IPS-20b (cell line): ENCODE data around the gene ZNF280B.
"Not testable (repeated sequence)": the region's sequence is repeated elsewhere in the genome, so short reads cannot be mapped to it uniquely, and the experiment has no call there.

Experiments
- H3K27ac ChIP-seq: one replicate; pipeline ENCODE4 v1.5.1; 2013; ENCODE audit warnings: low read length
- H3K27me3 ChIP-seq: 2 replicates; pipeline ENCODE4 v1.6.1; 2013; ENCODE audit warnings: mild to moderate bottlenecking, low read length, inconsistent platforms; ENCODE audit not compliant: insufficient read depth
- H3K36me3 ChIP-seq: 2 replicates; pipeline ENCODE4 v1.6.1; 2013; ENCODE audit warnings: low read depth, mild to moderate bottlenecking, inconsistent platforms, low read length, moderate library complexity; ENCODE audit not compliant: insufficient read depth
- H3K4me1 ChIP-seq: 2 replicates; pipeline ENCODE4 v1.6.1; 2013; ENCODE audit warnings: mild to moderate bottlenecking, control low read depth, inconsistent platforms, low read length, moderate library complexity; ENCODE audit not compliant: insufficient read depth
- H3K4me3 ChIP-seq: 2 replicates; pipeline ENCODE4 v1.5.1; 2013; ENCODE audit warnings: mild to moderate bottlenecking, low read length, inconsistent platforms
- H3K9ac ChIP-seq: 2 replicates; pipeline ENCODE4 v1.6.1; 2013; ENCODE audit warnings: low read depth, mild to moderate bottlenecking, inconsistent platforms, low read length, moderate library complexity
- H3K9me3 ChIP-seq: 2 replicates; pipeline ENCODE4 v1.6.1; 2013; ENCODE audit warnings: mild to moderate bottlenecking, low read depth, low read length, inconsistent platforms; ENCODE audit not compliant: insufficient read depth

ZNF280B gene

DNA sequence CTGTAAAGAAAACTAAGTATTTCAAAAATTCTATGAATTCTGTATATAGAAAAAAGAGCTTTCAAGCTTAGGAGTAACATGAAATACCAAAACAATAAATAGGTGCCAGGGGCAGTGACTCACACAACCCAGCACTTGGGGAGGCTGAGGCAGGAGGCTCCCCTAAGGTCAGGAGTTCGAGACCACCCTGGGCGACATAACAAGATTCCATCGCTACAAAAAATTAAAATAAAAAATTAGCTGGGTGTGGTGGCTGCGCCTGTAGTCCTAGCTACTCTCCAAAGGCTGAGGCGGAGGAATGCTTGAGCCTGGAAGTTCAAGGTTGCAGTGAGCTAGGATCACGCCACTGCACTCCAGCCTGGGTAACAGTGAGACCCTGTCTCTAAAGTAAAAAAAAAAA, 21.5 kb downstream of the ZNF280B start:
- H3K27me3 ChIP-seq = no peaks in the 10 kb centered on the region
- 0 out of 2 replicates have a peak, but pooled peaks cover 5% of the 10 kb centered on the region for H3K4me1 ChIP-seq
- no peak overlapping the region for H3K27ac ChIP-seq
- H3K9me3 ChIP-seq = no peaks in the 10 kb centered on the region
- H3K4me3 ChIP-seq = no peak overlapping the region
- H3K9ac ChIP-seq = no peak overlapping the region
- H3K36me3 ChIP-seq = peaks cover 60% of the 10 kb centered on the region

DNA sequence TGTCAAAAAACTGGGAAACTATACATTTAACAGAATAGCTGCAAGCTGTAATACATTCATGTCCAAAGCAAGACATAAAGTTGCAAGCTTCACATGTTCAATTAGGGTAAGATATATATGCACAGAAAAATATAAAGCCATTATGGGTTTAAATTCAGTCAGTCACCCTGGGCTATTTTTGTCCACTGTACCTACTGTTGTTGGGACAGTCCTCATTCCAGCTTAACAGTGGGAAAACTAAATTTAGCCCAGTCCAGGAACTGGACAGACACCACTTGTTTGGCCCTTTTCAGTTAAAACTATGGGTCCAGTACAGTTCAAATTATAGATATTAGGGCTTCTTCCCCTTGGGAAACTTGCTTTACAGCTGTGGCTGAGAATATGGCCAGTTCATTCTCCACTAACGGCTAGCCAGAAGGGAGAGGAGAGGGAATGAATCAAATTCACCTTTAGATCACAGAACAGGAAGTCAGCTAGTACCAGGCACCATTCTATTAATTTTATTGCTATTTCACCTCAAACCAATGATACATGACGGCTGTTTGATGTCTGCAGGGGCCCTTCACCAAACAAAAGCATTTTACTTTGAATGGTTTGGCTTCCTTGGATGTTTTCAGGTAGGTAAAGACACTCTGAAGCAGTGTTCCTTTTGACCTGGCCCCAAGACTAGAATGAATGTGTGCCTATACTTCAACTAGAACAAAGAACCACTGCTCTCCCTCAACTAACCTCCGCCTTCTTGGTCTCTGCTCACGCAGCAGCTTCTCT, 22.2 kb downstream of the ZNF280B start:
- Histone ChIP-seq H3K27me3 (peaks cover 2% of the 10 kb centered on the region), H3K4me1 (0 out of 2 replicates have a peak, but pooled peaks cover 5% of the 10 kb centered on the region), H3K9ac (no peak overlapping the region), H3K4me3 (no peak overlapping the region), H3K27ac (no peak overlapping the region), H3K9me3 (no peaks in the 10 kb centered on the region), H3K36me3 (peaks cover 55% of the 10 kb centered on the region)

- H3K27ac ChIP-seq = no peak overlapping the region
Measured at GRCh38 chr22:22485524-22485923, 23.0 kb downstream of the ZNF280B start.

DNA sequence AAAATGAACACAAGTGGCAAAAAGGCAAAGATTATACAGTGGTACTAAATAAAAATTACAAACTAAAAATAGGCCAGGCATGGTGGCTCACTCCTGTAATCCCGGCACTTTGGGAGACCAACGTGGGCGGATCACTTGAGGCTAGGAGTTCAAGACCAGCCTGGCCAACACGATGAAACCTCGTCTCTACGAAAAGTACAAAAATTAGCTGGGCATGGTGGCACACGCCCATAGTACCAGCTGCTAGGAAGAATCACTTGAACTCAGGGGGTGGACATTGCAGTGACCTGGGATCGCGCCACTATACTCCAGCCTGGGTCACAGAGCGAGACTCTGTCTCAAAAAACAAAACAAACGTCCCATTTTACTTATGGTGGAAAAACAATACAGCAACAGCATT, 24.5 kb downstream of the ZNF280B start:
- Histone ChIP-seq H3K9me3 (no peaks in the 10 kb centered on the region), H3K9ac (no peak overlapping the region), H3K27ac (no peak overlapping the region), H3K36me3 (peaks cover 38% of the 10 kb centered on the region), H3K4me1 (0 out of 2 replicates have a peak, but pooled peaks cover 5% of the 10 kb centered on the region), H3K4me3 (no peak overlapping the region), H3K27me3 (peaks cover 22% of the 10 kb centered on the region)

More at GRCh38 chr22:22485524-22485923, 23.0 kb downstream of the ZNF280B start:
- no peaks in the 10 kb centered on the region for H3K9me3 ChIP-seq
- H3K4me1 ChIP-seq = 0 out of 2 replicates have a peak, but pooled peaks cover 5% of the 10 kb centered on the region
- no peak overlapping the region for H3K4me3 ChIP-seq
- H3K36me3 ChIP-seq = peaks cover 49% of the 10 kb centered on the region
- peaks cover 10% of the 10 kb centered on the region for H3K27me3 ChIP-seq
- no peak overlapping the region for H3K9ac ChIP-seq

- Histone ChIP-seq H3K27me3 (peaks cover 32% of the 10 kb centered on the region), H3K4me3 (no peak overlapping the region), H3K9ac (no peak overlapping the region), H3K9me3 (no peaks in the 10 kb centered on the region), H3K36me3 (peaks cover 12% of the 10 kb centered on the region; the same call in 1 of the 2 replicates), H3K4me1 (no peaks in the 10 kb centered on the region), H3K27ac (no peak overlapping the region)
Measured at GRCh38 chr22:22480940-22481339, 27.6 kb downstream of the ZNF280B start.

DNA sequence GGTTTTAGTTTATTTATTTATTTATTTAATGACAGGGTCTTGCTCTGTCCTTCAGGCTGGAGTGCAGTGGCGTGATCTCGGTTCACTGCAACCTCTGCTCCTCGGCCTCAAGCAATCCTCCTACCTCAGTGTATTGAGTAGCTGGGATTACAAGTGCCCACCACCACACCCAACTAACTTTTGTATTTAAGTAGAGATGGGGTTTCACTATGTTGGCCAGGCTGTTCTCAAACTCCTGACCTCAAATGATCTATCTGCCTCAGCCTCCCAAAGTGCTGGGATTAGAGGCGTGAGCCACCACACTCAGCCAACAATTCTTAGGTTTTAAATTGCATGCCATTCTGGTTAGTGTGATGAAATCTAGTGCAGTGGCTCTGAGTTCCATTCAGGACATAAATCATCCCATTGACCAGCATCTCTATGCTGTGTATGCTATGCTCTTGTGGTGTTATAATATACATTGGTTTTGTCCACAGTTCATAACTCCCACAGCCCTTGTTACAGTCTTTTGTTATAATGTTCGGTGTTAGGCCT, 28.5 kb downstream of the ZNF280B start:
- Histone ChIP-seq H3K36me3 (peaks cover 3% of the 10 kb centered on the region; the same call in 1 of the 2 replicates), H3K27me3 (peaks cover 32% of the 10 kb centered on the region), H3K9ac (no peak overlapping the region), H3K4me3 (no peak overlapping the region), H3K4me1 (no peaks in the 10 kb centered on the region), H3K27ac (no peak overlapping the region), H3K9me3 (no peaks in the 10 kb centered on the region)

DNA sequence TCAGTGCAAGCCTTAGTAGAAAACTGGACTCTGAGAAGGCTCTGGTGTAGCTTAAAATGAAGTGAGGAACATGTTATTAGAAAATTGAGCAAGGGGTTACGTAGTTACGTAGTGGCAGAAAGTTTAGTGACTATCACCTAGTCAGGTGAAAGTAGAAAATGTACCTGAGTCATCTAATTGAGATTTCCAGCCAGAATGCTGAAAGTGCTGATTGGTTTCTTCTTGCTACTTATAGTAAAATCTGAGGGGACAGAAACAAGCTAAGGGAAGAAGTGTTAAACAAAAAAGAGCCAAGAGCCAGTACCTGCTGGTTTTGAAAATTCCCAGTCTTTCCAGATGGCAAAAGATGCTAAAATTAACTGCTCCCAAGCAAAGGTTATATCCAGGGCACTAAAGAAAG, 29.4 kb downstream of the ZNF280B start:
- peaks cover 32% of the 10 kb centered on the region for H3K27me3 ChIP-seq
- H3K27ac ChIP-seq = no peak overlapping the region
- H3K36me3 ChIP-seq = no peaks in the 10 kb centered on the region
- no peaks in the 10 kb centered on the region for H3K9me3 ChIP-seq
- no peak overlapping the region for H3K4me3 ChIP-seq
- H3K9ac ChIP-seq = no peak overlapping the region
- peaks cover 5% of the 10 kb centered on the region; the same call in 1 of the 2 replicates for H3K4me1 ChIP-seq

DNA sequence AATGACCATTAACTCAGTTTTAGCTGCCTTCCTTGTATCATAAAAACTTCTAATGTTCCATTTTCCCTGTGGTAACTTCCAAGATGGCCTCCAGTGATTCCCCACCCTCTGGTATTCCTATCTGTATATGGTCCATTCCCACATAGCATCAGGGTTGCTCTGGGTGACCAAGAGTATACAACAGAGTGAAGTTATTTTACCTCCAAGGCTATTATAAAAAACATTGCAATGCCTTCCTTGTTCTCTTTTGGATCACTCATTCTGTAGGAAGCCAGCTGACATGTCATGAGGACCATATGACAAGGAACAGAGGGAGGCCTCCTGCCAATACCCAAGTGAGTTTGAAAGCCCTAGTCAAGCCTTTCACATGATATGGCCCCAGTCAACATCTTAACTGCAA, 30.1 kb downstream of the ZNF280B start:
- peaks cover 5% of the 10 kb centered on the region; the same call in 1 of the 2 replicates for H3K4me1 ChIP-seq
- H3K36me3 ChIP-seq = no peaks in the 10 kb centered on the region
- no peak overlapping the region for H3K4me3 ChIP-seq
- H3K9me3 ChIP-seq = no peaks in the 10 kb centered on the region
- H3K9ac ChIP-seq = no peak overlapping the region
- H3K27me3 ChIP-seq = peaks cover 36% of the 10 kb centered on the region
- no peak overlapping the region for H3K27ac ChIP-seq

GRCh38 chr22:22474733-22475132, 33.8 kb downstream of the ZNF280B start:
- H3K9me3 ChIP-seq = peaks cover 4% of the 10 kb centered on the region; the same call in 1 of the 2 replicates
- H3K9ac ChIP-seq = no peak overlapping the region
- peaks cover 5% of the 10 kb centered on the region; the same call in 1 of the 2 replicates for H3K4me1 ChIP-seq
- H3K4me3 ChIP-seq = no peak overlapping the region
- H3K27me3 ChIP-seq = peaks cover 40% of the 10 kb centered on the region
- no peaks in the 10 kb centered on the region for H3K36me3 ChIP-seq
- no peak overlapping the region for H3K27ac ChIP-seq

GRCh38 chr22:22471104-22471503, 37.4 kb downstream of the ZNF280B start:
- Histone ChIP-seq H3K9me3 (peaks cover 22% of the 10 kb centered on the region; the same call in 1 of the 2 replicates), H3K27me3 (peaks cover 42% of the 10 kb centered on the region)
- H3K36me3 ChIP-seq, H3K9ac ChIP-seq, H3K4me3 ChIP-seq, H3K4me1 ChIP-seq, H3K27ac ChIP-seq: not testable (repeated sequence)

DNA sequence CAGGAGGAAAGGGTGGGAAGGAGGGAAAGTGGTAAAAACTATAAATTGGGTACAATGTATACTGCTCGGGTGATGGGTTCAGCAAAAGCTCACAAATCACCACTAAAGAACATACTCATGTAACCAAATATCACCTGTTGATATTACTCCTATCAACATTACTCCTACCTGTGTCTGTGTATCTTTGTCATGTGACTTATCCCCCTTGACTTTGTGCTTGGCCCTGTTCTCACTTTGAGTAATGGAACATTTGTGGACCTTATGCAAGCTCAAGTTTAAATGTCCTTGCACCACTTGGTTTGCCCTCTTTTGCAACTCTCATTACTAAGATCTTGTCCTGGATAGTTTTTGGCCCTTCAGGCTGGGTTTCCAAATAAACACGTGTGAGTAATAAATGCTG, 39.0 kb downstream of the ZNF280B start:
- H3K36me3 ChIP-seq = no peaks in the 10 kb centered on the region

More for the DNA sequence above, 39.0 kb downstream of the ZNF280B start:
- Histone ChIP-seq H3K9me3 (peaks cover 22% of the 10 kb centered on the region; the same call in 1 of the 2 replicates), H3K27me3 (peaks cover 58% of the 10 kb centered on the region), H3K27ac (no peak overlapping the region), H3K9ac (no peak overlapping the region), H3K4me1 (peaks cover 2% of the 10 kb centered on the region; the same call in 1 of the 2 replicates), H3K4me3 (no peak overlapping the region)
